Measurements from ENCODE around the gene KHDRBS1. TPM values are rescaled to one million over a fixed set of nuclear protein-coding genes. Genes with fewer than 3 reads are reported as not detected.
A peak's percentile ranks its signal among the peaks of the same experiment; 100 is the strongest.

The KHDRBS1 gene
- total and polyA plus RNA-seq, 9 of the 15 experiments (the other 6 are each of a cell fraction or from before 2014, with no cell fraction given), result 48.4 to 257 (median 114) TPM

DNA sequence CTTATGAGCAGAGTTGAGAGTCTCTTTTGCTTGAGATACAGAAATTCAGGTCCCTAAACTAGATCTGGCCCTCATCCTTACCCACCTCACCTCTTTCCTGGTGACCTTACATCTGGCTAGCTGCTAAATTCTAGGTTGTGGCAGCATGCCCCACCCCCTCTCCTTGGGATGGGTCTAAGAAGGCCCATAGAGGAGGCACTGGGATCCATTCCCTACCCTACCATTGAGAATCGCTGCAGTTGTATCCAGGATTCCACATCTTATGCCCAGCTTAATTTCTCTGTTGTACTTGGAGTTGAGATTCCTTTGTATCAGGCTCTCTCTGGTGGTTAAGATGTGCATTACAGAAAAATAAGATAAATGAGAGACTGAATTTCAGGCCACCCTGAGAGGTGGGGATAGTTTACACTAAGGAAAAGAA is 49.6 kb downstream of the KHDRBS1 start (continued):
- no peak for TF ChIP-seq ZNF311 (CRISPR knock-in tag; IDR thresholded peaks at IDR 0.05)
- TF ChIP-seq, protein P1, sequence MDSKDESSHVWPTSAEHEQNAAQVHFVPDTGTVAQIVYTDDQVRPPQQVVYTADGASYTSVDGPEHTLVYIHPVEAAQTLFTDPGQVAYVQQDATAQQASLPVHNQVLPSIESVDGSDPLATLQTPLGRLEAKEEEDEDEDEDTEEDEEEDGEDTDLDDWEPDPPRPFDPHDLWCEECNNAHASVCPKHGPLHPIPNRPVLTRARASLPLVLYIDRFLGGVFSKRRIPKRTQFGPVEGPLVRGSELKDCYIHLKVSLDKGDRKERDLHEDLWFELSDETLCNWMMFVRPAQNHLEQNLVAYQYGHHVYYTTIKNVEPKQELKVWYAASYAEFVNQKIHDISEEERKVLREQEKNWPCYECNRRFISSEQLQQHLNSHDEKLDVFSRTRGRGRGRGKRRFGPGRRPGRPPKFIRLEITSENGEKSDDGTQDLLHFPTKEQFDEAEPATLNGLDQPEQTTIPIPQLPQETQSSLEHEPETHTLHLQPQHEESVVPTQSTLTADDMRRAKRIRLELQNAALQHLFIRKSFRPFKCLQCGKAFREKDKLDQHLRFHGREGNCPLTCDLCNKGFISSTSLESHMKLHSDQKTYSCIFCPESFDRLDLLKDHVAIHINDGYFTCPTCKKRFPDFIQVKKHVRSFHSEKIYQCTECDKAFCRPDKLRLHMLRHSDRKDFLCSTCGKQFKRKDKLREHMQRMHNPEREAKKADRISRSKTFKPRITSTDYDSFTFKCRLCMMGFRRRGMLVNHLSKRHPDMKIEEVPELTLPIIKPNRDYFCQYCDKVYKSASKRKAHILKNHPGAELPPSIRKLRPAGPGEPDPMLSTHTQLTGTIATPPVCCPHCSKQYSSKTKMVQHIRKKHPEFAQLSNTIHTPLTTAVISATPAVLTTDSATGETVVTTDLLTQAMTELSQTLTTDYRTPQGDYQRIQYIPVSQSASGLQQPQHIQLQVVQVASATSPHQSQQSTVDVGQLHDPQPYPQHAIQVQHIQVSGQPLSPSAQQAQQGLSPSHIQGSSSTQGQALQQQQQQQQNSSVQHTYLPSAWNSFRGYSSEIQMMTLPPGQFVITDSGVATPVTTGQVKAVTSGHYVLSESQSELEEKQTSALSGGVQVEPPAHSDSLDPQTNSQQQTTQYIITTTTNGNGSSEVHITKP (IDR thresholded peaks at IDR 0.05; ENCODE audit: partially characterized antibody), result no peak
- TF ChIP-seq ZNF717 (CRISPR knock-in tag; IDR thresholded peaks at IDR 0.05), result no peak
- TF ChIP-seq SMC3 (conservative IDR thresholded peaks at IDR 0.05; ENCODE audit: insufficient read depth, low read depth, low read length), result peak; percentile 77
- no peak for TF ChIP-seq TBL1XR1 (IDR thresholded peaks at IDR 0.05; ENCODE audit: low read length in 2 of 2)
- peak; percentile 27; the same call in 1 of the 2 replicates for TF ChIP-seq TEAD4 (IDR thresholded peaks at IDR 0.05; ENCODE audit: low read length)
- no peak for TF ChIP-seq TEAD4 (CRISPR knock-in tag; IDR thresholded peaks at IDR 0.05; ENCODE audit: borderline replicate concordance)
- 0 out of 2 replicates have a peak, but pooled peaks have one; percentile 14 for TF ChIP-seq CC2D1A (IDR thresholded peaks at IDR 0.05)
- TF ChIP-seq POLR2AphosphoS2 (IDR thresholded peaks at IDR 0.05; ENCODE audit: low read length), result 0 out of 2 replicates have a peak, but pooled peaks have one; percentile 11
- TF ChIP-seq CTBP1 (IDR thresholded peaks at IDR 0.05; ENCODE audit: borderline replicate concordance), result peak; percentile 37; the same call in 1 of the 2 replicates
- no peak for TF ChIP-seq SMARCE1 (IDR thresholded peaks at IDR 0.05)
- TF ChIP-seq, protein P2, sequence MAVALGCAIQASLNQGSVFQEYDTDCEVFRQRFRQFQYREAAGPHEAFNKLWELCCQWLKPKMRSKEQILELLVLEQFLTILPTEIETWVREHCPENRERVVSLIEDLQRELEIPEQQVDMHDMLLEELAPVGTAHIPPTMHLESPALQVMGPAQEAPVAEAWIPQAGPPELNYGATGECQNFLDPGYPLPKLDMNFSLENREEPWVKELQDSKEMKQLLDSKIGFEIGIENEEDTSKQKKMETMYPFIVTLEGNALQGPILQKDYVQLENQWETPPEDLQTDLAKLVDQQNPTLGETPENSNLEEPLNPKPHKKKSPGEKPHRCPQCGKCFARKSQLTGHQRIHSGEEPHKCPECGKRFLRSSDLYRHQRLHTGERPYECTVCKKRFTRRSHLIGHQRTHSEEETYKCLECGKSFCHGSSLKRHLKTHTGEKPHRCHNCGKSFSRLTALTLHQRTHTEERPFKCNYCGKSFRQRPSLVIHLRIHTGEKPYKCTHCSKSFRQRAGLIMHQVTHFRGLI (CRISPR knock-in tag; IDR thresholded peaks at IDR 0.05), result no peak
- TF ChIP-seq RREB1 (CRISPR knock-in tag; IDR thresholded peaks at IDR 0.05), result no peak
- TF ChIP-seq DPF2 (IDR thresholded peaks at IDR 0.05), result no peak
- no peak for TF ChIP-seq KDM5B (IDR thresholded peaks at IDR 0.05; ENCODE audit: insufficient replicate concordance, low read depth, low read length)
- TF ChIP-seq PRPF4 (IDR thresholded peaks at IDR 0.05; ENCODE audit: insufficient read depth, low read depth, low read length, poor library complexity, severe bottlenecking), result no peak
- TF ChIP-seq POLR2A (conservative IDR thresholded peaks at IDR 0.05), result 0 out of 2 replicates have a peak, but pooled peaks have one; percentile 54
- no peak for TF ChIP-seq ZNF274 (IDR thresholded peaks at IDR 0.05; ENCODE audit: borderline replicate concordance, low read depth, low read length)
- no peak for TF ChIP-seq HMGN3 (IDR thresholded peaks at IDR 0.05; ENCODE audit: borderline replicate concordance, extremely low read depth, insufficient read length, low read depth, low read length)

Measured in K562 (cell line).